Liver (tissue), 3 donors: ENCODE results near the gene POLR2H.

Experiments used
- CTCF ChIP-seq: fragments of 150-350 bp; IDR thresholded peaks from 2 replicates; pipeline ENCODE4 v1.5.1; 2017; ENCODE audit warnings: improper control_type of control experiment, low read depth, low read length; ENCODE audit not compliant: missing input control
- EGR1 ChIP-seq, 2 donors: IDR thresholded peaks; 2 replicates each; pipeline ENCODE4 v1.6.1; 2016 to 2018; ENCODE audit warnings: antibody characterized with exemption in 2 of 2, low read depth in 2 of 2
- FOXA1 ChIP-seq: IDR thresholded peaks from 2 replicates; pipeline ENCODE4 v1.6.1; 2016; ENCODE audit warnings: antibody characterized with exemption
- GABPA ChIP-seq, 2 donors: IDR thresholded peaks in 1 of 2; conservative IDR thresholded peaks in 1 of 2; 2 replicates each; pipeline ENCODE4 v1.6.1; 2016; ENCODE audit warnings: antibody characterized with exemption in 2 of 2, mild to moderate bottlenecking in 1 of 2, moderate library complexity in 1 of 2
- MAX ChIP-seq: IDR thresholded peaks from 2 replicates; pipeline ENCODE4 v1.6.1; 2016; ENCODE audit warnings: antibody characterized with exemption
- REST ChIP-seq: IDR thresholded peaks from 2 replicates; pipeline ENCODE4 v1.6.1; 2016; ENCODE audit warnings: antibody characterized with exemption, mild to moderate bottlenecking
- SP1 ChIP-seq: IDR thresholded peaks from 2 replicates; pipeline ENCODE4 v1.6.1; 2018; ENCODE audit warnings: antibody characterized with exemption, mild to moderate bottlenecking
- TAF1 ChIP-seq: conservative IDR thresholded peaks from 2 replicates; pipeline ENCODE4 v1.6.1; 2016; ENCODE audit warnings: antibody characterized with exemption, mild to moderate bottlenecking
- YY1 ChIP-seq: IDR thresholded peaks from 2 replicates; pipeline ENCODE4 v1.6.1; 2016; ENCODE audit warnings: antibody characterized with exemption, mild to moderate bottlenecking
- ZBTB33 ChIP-seq: IDR thresholded peaks from 2 replicates; pipeline ENCODE4 v1.6.1; 2016; ENCODE audit warnings: antibody characterized with exemption
- donor health status: healthy.
- donor health status: healthy.

GRCh38 chr3:184391266-184391665, 29.8 kb downstream of the POLR2H start:
- TF ChIP-seq YY1 (no peak), CTCF (no peak), MAX (no peak), ZBTB33 (no peak), SP1 (no peak), REST (no peak), EGR1 (IDR thresholded peaks at IDR 0.05; ENCODE audit: low read depth in 2 of 2) (no peak), FOXA1 (no peak), GABPA (IDR thresholded peaks at IDR 0.05 in 1 of 2, conservative IDR thresholded peaks at IDR 0.05 in 1 of 2) (no peak), TAF1 (no peak)
